Thyroid gland (tissue), 4 donors: ENCODE results near the gene EFNA5. TPM values are rescaled to one million over a fixed set of nuclear protein-coding genes. Genes with fewer than 3 reads are reported as not detected.

ENCODE experiments used
- DNase-seq, 2 donors: peaks; one replicate each; pipeline ENCODE4 v3.0.0-alpha.2; 2019
- H3K27ac ChIP-seq, 3 donors: fragments of 200-600 bp; sonication (generic); 1 replicate in 2 of 3; 2 replicates in 1 of 3; pipeline ENCODE4 v1.5.1; 2016 to 2019; ENCODE audit warnings: mild to moderate bottlenecking in 1 of 3, moderate library complexity in 1 of 3
- H3K27me3 ChIP-seq: fragments of 200-600 bp; sonication (generic); one replicate; pipeline ENCODE4 v1.5.1; 2019
- H3K36me3 ChIP-seq, 2 donors: fragments of 200-600 bp; sonication (generic); one replicate each; pipeline ENCODE4 v1.5.1; 2016 to 2019
- H3K4me1 ChIP-seq, 2 donors: fragments of 200-600 bp; sonication (generic); one replicate each; pipeline ENCODE4 v1.5.1; 2017 to 2019
- H3K4me3 ChIP-seq, 3 donors: fragments of 200-600 bp; sonication (generic); replicated peaks in 1 of 3; 1 replicate in 2 of 3; 2 replicates in 1 of 3; pipeline ENCODE4 v1.5.1; 2016; ENCODE audit warnings: mild to moderate bottlenecking in 1 of 3
- H3K9me3 ChIP-seq: fragments of 200-600 bp; sonication (generic); one replicate; pipeline ENCODE4 v1.5.1; 2017
- CTCF ChIP-seq, 6 experiments: fragments of 200-600 bp in 3 of 6; fragments of 450-650 bp in 3 of 6; sonication (generic) in 3 of 6; IDR thresholded peaks; one replicate each; pipeline ENCODE4 v1.5.1; 2016 to 2019; ENCODE audit warnings: antibody characterized with exemption in 6 of 6, mild to moderate bottlenecking in 2 of 6, inconsistent platforms in 1 of 6, moderate library complexity in 1 of 6
- POLR2A ChIP-seq, 2 donors: fragments of 450-650 bp; IDR thresholded peaks; one replicate each; pipeline ENCODE4 v1.6.1; 2017; ENCODE audit warnings: antibody characterized with exemption in 2 of 2, mild to moderate bottlenecking in 2 of 2, moderate library complexity in 1 of 2
- WGBS, 2 donors: methylation state at CpG; one replicate each; pipeline ENCODE4 v1.1.5; 2017; 5-methylcytosine and 5-hydroxymethylcytosine counted together
- intact Hi-C: fragments of 100-400 bp; cut with DNase I; formaldehyde crosslinking; loops from one replicate; pipeline ENCODE4 v1.15.1; 2023
- total RNA-seq, 4 donors: library from RNA; depleted of rRNA; stranded (reverse); fragments of >200 nt; gene quantifications; one replicate each; pipeline ENCODE4 v1.2.3, GENCODE V29; 2016

The EFNA5 gene
- total RNA-seq, 4 donors from 2014 or later, result 5.7 to 17.2 (median 6.4) TPM

- H3K4me1 ChIP-seq, result peaks cover 0 to 7% of the 10 kb centered on the region in 2 donors
- TF ChIP-seq POLR2A (IDR thresholded peaks at IDR 0.05) (no peak), CTCF (IDR thresholded peaks at IDR 0.05) (no peak)
- intact Hi-C loops, result no loop called here
Measured at GRCh38 chr5:107566986-107567385, 103.8 kb downstream of the EFNA5 start.

GRCh38 chr5:107565791-107566767 lies 104.7 kb downstream of the EFNA5 start:
- TF ChIP-seq CTCF (IDR thresholded peaks at IDR 0.05) (no peak), POLR2A (IDR thresholded peaks at IDR 0.05) (no peak)
- intact Hi-C loops, result no loop called here
- peaks cover 0 to under 1% of the 10 kb centered on the region in 2 donors for H3K4me1 ChIP-seq
- H3K27ac ChIP-seq, result no peak overlapping the region
- H3K9me3 ChIP-seq, result no peaks in the 10 kb centered on the region
- WGBS, 2 donors, result 75 to 81% methylated on average over 10 of the region's 10 CpGs
- no peaks in the 10 kb centered on the region for H3K27me3 ChIP-seq
- no peak for DNase-seq
- no peak overlapping the region for H3K4me3 ChIP-seq
- H3K36me3 ChIP-seq, result no peaks in the 10 kb centered on the region

More at GRCh38 chr5:107566986-107567385, 103.8 kb downstream of the EFNA5 start:
- no peak overlapping the region for H3K27ac ChIP-seq
- no peaks in the 10 kb centered on the region for H3K9me3 ChIP-seq
- no peaks in the 10 kb centered on the region for H3K36me3 ChIP-seq
- no peaks in the 10 kb centered on the region for H3K27me3 ChIP-seq
- H3K4me3 ChIP-seq, result no peak overlapping the region
- DNase-seq, result no peak
- WGBS, 2 donors, result 75 to 81% methylated on average over 2 of the region's 2 CpGs

- TF ChIP-seq CTCF (IDR thresholded peaks at IDR 0.05) (no peak), POLR2A (IDR thresholded peaks at IDR 0.05) (no peak)
- Histone ChIP-seq H3K27me3 (no peaks in the 10 kb centered on the region), H3K36me3 (no peaks in the 10 kb centered on the region), H3K27ac (no peak overlapping the region), H3K4me1 (no peaks in the 10 kb centered on the region), H3K4me3 (no peak overlapping the region), H3K9me3 (no peaks in the 10 kb centered on the region)
- DNase-seq, result no peak
- intact Hi-C loops, result no loop called here
- 74 to 83% methylated on average over 4 of the region's 4 CpGs for WGBS, 2 donors
Measured at GRCh38 chr5:107564931-107565372, 105.8 kb downstream of the EFNA5 start.

GRCh38 chr5:107563959-107564544 lies 106.7 kb downstream of the EFNA5 start:
- TF ChIP-seq CTCF (IDR thresholded peaks at IDR 0.05) (no peak), POLR2A (IDR thresholded peaks at IDR 0.05) (no peak)
- H3K27me3 ChIP-seq, result no peaks in the 10 kb centered on the region
- H3K4me3 ChIP-seq, result no peak overlapping the region
- 92 to 97% methylated on average over 3 of the region's 3 CpGs for WGBS, 2 donors
- H3K36me3 ChIP-seq, result no peaks in the 10 kb centered on the region
- DNase-seq, result no peak
- no peaks in the 10 kb centered on the region for H3K4me1 ChIP-seq
- H3K9me3 ChIP-seq, result no peaks in the 10 kb centered on the region
- intact Hi-C loops, result no loop called here
- H3K27ac ChIP-seq, result no peak overlapping the region

DNA sequence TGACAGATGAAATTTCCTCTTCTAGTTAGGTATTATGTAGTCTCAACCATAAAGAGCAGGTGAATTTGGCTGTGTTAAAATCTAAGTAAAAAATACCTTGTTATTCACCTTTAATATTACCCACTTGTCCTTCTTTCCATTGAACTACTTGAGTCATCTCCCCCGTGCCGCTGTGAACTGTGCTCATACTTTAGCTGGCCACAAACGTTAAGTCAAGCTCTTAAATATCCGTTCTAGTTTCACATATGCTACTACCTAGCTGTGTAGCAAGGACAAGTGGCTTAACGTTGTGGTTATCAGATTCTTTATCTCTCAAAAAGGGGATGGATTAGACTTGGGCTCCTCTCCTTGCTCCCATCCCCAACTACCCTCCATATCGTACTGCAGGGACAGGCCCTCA lies 110.4 kb downstream of the EFNA5 start:
- H3K4me3 ChIP-seq, result no peak overlapping the region
- no peak overlapping the region for H3K27ac ChIP-seq
- no peak for TF ChIP-seq POLR2A (IDR thresholded peaks at IDR 0.05)
- no peak for TF ChIP-seq CTCF (IDR thresholded peaks at IDR 0.05)
- intact Hi-C loops, result no loop called here
- WGBS, 2 donors, result 70 to 72% methylated on average over 6 of the region's 6 CpGs
- no peaks in the 10 kb centered on the region for H3K4me1 ChIP-seq
- DNase-seq, result no peak
- H3K36me3 ChIP-seq, result no peaks in the 10 kb centered on the region
- no peaks in the 10 kb centered on the region for H3K9me3 ChIP-seq
- H3K27me3 ChIP-seq, result no peaks in the 10 kb centered on the region
